GM18502 (cell line): ENCODE results near the gene PRMT6.
"Not testable (repeated sequence)": the region's sequence is repeated elsewhere in the genome, so short reads cannot be mapped to it uniquely, and the experiment has no call there.

ENCODE experiments used
- ATAC-seq: cut with Tn5 transposase; IDR thresholded peaks from one replicate; pipeline ENCODE4 v1.9.1; 2021; ENCODE audit warnings: mild to moderate bottlenecking; ENCODE audit not compliant: unreplicated experiment, poor library complexity

PRMT6 gene

DNA sequence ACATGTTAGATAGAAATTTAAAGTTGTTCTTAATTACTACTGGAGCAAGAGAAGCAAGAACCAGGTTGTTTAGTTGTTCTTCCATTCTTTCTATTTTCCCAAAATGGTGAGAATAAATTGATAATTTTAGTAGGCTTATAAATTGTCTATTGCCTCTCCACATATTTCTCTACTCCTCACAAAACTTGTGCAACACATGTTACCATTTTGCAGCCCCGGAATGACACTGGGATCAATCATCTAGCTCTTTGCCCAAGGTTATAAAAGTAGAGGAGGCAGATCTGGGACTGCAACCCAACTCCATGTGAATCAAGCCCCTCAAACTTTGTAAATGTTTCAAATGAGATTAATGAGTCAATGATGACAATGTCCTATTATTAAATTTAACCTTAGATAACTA lies 34.9 kb downstream of the PRMT6 start:
- no peak for ATAC-seq

DNA sequence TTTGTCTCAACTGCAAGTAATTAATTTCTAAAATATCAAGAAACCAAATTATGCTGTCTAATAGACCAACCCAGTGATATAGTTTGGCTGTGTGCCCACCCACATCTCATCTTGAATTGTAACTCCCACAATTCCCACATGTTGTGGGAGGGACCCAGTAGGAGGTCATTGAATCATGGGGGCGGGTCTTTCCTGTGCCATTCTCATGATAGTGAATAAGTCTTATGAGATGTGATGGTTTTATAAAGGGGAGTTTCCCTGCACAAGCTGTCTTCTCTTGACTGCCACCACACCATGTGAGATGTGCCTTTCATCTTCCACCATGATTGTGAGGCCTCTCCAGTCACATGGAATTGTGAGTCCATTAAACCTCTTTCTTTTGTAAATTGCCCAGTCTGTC lies 36.9 kb downstream of the PRMT6 start:
- not testable (repeated sequence) for ATAC-seq

DNA sequence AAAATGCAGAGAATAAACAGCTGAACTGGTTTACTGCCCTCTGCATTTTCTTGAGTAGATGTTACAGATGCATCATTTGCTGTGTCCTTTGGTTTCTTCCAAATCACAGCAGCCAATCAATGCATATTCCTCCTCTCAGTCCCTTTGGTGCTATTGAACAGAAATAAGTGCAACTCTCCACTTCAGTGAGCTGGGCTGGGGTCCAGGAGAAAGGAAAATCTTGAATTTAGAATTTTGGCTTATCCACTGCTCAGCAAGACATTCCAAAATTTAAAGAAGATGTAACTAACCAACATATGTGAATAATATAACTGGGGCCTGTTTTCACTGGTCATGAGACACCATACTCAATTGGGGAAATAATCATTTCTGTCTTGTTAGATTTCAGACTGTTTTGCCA lies 39.2 kb downstream of the PRMT6 start:
- ATAC-seq: no peak

DNA sequence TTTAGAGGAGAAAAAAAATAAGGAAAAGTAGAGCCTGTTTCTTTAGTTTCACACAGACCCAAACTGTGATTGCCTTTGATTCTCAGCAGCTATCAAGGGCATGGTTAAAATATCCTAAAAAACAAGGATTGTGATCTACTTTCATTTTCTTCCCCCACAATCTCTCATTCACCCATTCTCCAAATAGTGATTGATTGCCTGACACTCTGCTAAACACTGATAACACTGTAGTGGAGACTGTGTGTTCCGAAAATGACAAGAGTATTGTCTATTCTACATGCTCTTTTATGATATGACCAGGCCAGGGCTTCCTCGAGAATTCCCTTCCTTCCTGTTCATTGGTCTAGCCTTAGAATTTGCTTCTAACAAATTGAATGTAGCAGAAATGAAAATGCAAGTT lies 40.2 kb downstream of the PRMT6 start:
- no peak for ATAC-seq

DNA sequence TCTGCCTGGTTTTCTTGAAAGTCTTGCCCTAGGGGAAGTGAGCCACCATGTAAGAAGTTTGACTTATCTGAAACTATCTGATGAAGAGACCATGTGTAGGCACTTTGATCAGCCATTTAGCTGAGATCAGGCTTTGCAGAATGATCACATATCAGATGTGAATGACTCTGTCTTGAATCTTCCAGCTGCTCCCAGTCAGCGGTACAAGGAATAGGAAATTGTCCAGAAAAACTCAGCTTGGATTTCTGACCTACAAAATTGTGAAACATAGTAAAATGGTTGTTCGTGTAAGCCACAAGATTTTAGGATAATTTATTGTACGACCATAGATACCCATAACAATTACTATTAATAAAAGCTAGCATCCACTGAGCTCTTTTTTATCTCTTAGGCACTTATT lies 42.5 kb downstream of the PRMT6 start:
- no peak for ATAC-seq

- no peak for ATAC-seq
Measured at GRCh38 chr1:107100331-107100984, 44.0 kb downstream of the PRMT6 start.

- ATAC-seq: no peak
Measured at GRCh38 chr1:107105914-107106313, 49.4 kb downstream of the PRMT6 start.
